ENCODE results near the gene USP46. TPM values are rescaled to one million over a fixed set of nuclear protein-coding genes. Genes with fewer than 3 reads are reported as not detected.

USP46 gene
- total and polyA plus RNA-seq, 12 donors = 1.9 to 37.5 (median 19.2) TPM

DNA sequence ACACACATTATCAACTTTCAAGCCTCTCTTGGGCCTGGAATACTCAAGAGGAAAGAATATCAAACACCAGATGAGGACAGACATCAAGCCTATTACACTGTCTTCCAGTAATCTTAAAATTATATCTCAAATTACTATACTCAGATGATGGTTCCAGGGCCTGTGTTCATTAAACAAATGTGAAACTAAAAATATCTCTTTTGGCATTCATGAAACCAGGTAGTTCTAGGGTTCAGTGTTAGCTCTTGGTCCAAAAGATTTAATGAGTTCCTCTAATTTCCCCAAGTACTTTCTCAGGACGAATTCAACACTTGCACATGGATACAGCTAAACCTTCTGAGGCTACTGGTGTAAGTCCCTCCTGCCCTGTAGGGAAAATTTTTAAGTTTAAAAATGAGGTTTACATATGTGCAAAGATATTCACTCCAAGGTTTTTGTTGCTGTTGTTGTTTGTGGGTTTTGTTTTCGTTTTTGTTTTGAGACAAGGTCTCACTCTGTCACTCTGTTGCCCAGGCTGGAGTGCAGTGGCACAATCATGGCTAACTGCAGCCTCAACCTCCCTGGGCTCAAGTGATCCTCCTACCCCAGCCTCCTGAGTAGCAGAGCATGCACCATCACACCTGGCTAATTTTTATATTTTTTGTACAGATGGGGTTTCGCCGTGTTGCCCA is 79.4 kb downstream of the USP46 start:
- TF ChIP-seq POLR2A (IDR thresholded peaks at IDR 0.05) = no peak
- TF ChIP-seq, protein P1, sequence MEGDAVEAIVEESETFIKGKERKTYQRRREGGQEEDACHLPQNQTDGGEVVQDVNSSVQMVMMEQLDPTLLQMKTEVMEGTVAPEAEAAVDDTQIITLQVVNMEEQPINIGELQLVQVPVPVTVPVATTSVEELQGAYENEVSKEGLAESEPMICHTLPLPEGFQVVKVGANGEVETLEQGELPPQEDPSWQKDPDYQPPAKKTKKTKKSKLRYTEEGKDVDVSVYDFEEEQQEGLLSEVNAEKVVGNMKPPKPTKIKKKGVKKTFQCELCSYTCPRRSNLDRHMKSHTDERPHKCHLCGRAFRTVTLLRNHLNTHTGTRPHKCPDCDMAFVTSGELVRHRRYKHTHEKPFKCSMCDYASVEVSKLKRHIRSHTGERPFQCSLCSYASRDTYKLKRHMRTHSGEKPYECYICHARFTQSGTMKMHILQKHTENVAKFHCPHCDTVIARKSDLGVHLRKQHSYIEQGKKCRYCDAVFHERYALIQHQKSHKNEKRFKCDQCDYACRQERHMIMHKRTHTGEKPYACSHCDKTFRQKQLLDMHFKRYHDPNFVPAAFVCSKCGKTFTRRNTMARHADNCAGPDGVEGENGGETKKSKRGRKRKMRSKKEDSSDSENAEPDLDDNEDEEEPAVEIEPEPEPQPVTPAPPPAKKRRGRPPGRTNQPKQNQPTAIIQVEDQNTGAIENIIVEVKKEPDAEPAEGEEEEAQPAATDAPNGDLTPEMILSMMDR (IDR thresholded peaks at IDR 0.05) = no peak
- Histone ChIP-seq H3K27ac (no peak overlapping the region), H3K36me3 (replicated peaks in 1 of 2) (no peaks in the 10 kb centered on the region), H3K4me3 (no peak overlapping the region), H3K9me3 (replicated peaks in 1 of 3) (no peaks in the 10 kb centered on the region), H3K4me1 (replicated peaks in 1 of 2) (no peaks in the 10 kb centered on the region), H3K27me3 (no peaks in the 10 kb centered on the region)
- 80 to 88% (median 83%) methylated on average over 4 of the region's 4 CpGs for WGBS, 4 donors
- intact Hi-C loops (cut with DNase I) = no loop called here
- DNase-seq = no peak

- DNase-seq = no peak
- 94 to 95% (median 94%) methylated on average over 2 of the region's 2 CpGs for WGBS, 4 donors
Measured at GRCh38 chr4:52578951-52579350, 80.2 kb downstream of the USP46 start.

GRCh38 chr4:52577624-52577962 is 81.5 kb downstream of the USP46 start:
- TF ChIP-seq POLR2A (IDR thresholded peaks at IDR 0.05) = no peak
- TF ChIP-seq, protein P1 (IDR thresholded peaks at IDR 0.05) = no peak
- H3K36me3 ChIP-seq (replicated peaks in 1 of 2) = no peaks in the 10 kb centered on the region
- no peaks in the 10 kb centered on the region for H3K9me3 ChIP-seq (replicated peaks in 1 of 3)
- intact Hi-C loops (cut with DNase I) = no loop called here
- H3K4me3 ChIP-seq = no peak overlapping the region
- H3K27ac ChIP-seq = no peak overlapping the region
- no peaks in the 10 kb centered on the region for H3K27me3 ChIP-seq
- H3K4me1 ChIP-seq (replicated peaks in 1 of 2) = no peaks in the 10 kb centered on the region
- no peak for DNase-seq
- 81 to 92% (median 87%) methylated on average over 4 of the region's 4 CpGs for WGBS, 4 donors

More at GRCh38 chr4:52578951-52579350, 80.2 kb downstream of the USP46 start:
- intact Hi-C loops (cut with DNase I) = no loop called here
- TF ChIP-seq POLR2A (IDR thresholded peaks at IDR 0.05) = no peak
- TF ChIP-seq, protein P1 (IDR thresholded peaks at IDR 0.05) = no peak
- Histone ChIP-seq H3K36me3 (replicated peaks in 1 of 2) (no peaks in the 10 kb centered on the region), H3K27me3 (no peaks in the 10 kb centered on the region), H3K9me3 (replicated peaks in 1 of 3) (no peaks in the 10 kb centered on the region), H3K4me1 (replicated peaks in 1 of 2) (no peaks in the 10 kb centered on the region), H3K27ac (no peak overlapping the region), H3K4me3 (no peak overlapping the region)

DNA sequence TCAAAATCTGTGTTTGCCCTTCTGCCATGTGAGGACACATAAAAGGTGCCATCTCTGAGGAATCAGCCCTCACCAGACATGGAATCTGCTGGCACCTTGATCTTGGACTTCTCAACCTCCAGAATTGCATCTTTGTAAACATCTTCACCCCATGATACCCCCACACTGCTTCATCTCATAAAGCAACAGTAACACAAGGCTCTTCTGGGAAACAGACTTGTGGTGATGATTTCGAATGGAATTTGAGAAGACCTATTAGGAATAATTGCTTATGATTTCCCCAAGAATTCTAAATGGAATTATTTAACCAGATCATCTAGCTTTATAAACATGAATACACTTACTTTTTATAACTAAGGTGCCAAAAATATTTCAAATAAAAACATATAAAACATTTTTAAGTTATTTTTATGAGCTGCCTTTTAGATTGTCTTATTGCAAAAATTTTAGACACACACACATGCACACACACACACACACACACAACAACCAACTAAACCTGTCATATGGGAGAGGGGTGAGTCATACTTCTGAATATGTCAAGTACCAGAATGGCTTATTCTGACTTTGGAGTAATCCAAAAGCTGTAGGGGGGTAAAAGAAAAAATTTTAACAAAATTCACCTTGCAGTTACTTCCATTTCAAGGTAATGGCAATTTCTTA is 82.0 kb downstream of the USP46 start:
- intact Hi-C loops (cut with DNase I) = no loop called here
- TF ChIP-seq, protein P1 (IDR thresholded peaks at IDR 0.05) = no peak
- TF ChIP-seq POLR2A (IDR thresholded peaks at IDR 0.05) = no peak

More for the DNA sequence above, 82.0 kb downstream of the USP46 start:
- WGBS, 4 donors = 63 to 86% (median 78%) methylated on average over 1 of the region's 1 CpG
- Histone ChIP-seq H3K27ac (no peak overlapping the region), H3K9me3 (replicated peaks in 1 of 3) (no peaks in the 10 kb centered on the region), H3K4me1 (replicated peaks in 1 of 2) (no peaks in the 10 kb centered on the region), H3K27me3 (no peaks in the 10 kb centered on the region), H3K36me3 (replicated peaks in 1 of 2) (no peaks in the 10 kb centered on the region), H3K4me3 (no peak overlapping the region)
- DNase-seq = no peak

Data from adrenal gland (tissue), 12 donors.